H9 (cell line): ENCODE measurements around the gene PLD3. TPM values are rescaled to one million over a fixed set of nuclear protein-coding genes. Genes with fewer than 3 reads are reported as not detected.

Experiments
- DNase-seq: peaks from one replicate; pipeline ENCODE4 v3.0.0-alpha.2; 2017
- H2AFZ ChIP-seq: one replicate; pipeline ENCODE4 v1.6.1; 2013; ENCODE audit warnings: mild to moderate bottlenecking, low read length, control low read depth, moderate library complexity
- H2AK5ac ChIP-seq: 2 replicates; pipeline ENCODE4 v1.6.1; 2013; ENCODE audit warnings: low read length, control low read depth, mixed read lengths; ENCODE audit not compliant: insufficient read length
- H2BK120ac ChIP-seq: one replicate; pipeline ENCODE4 v1.6.1; 2013; ENCODE audit warnings: low read depth, mild to moderate bottlenecking, low read length, control low read depth, inconsistent platforms; ENCODE audit not compliant: poor library complexity, severe bottlenecking
- H2BK12ac ChIP-seq: 2 replicates; pipeline ENCODE4 v1.6.1; 2013; ENCODE audit warnings: low read length, control low read depth, mixed read lengths, low read depth; ENCODE audit not compliant: insufficient read length
- H2BK15ac ChIP-seq: 2 replicates; pipeline ENCODE4 v1.6.1; 2013; ENCODE audit warnings: low read depth, low read length, control low read depth
- H2BK20ac ChIP-seq: one replicate; pipeline ENCODE4 v1.6.1; 2013; ENCODE audit warnings: low read depth, mild to moderate bottlenecking, low read length, control low read depth, inconsistent platforms; ENCODE audit not compliant: poor library complexity, severe bottlenecking
- H2BK5ac ChIP-seq: 2 replicates; pipeline ENCODE4 v1.6.1; 2013; ENCODE audit warnings: low read length, control low read depth, mixed read lengths; ENCODE audit not compliant: insufficient read length
- H3K14ac ChIP-seq: 2 replicates; pipeline ENCODE4 v1.6.1; 2013; ENCODE audit warnings: low read length, control low read depth; ENCODE audit not compliant: insufficient read depth
- H3K18ac ChIP-seq: 2 replicates; pipeline ENCODE4 v1.6.1; 2013; ENCODE audit warnings: low read depth, mild to moderate bottlenecking, mixed read lengths, low read length, control low read depth; ENCODE audit not compliant: insufficient read length
- H3K23ac ChIP-seq: 2 replicates; pipeline ENCODE4 v1.6.1; 2013; ENCODE audit warnings: low read length, control low read depth, mixed read lengths, low read depth; ENCODE audit not compliant: insufficient read length
- H3K23me2 ChIP-seq: 2 replicates; pipeline ENCODE4 v1.6.1; 2013; ENCODE audit warnings: low read depth, mild to moderate bottlenecking, mixed read lengths, low read length, control low read depth; ENCODE audit not compliant: insufficient read length, poor library complexity, severe bottlenecking
- H3K27ac ChIP-seq: 2 replicates; pipeline ENCODE4 v1.5.1; 2013; ENCODE audit warnings: low read length, control low read depth, mixed read lengths, low read depth; ENCODE audit not compliant: insufficient read length
- H3K27me3 ChIP-seq: 2 replicates; pipeline ENCODE4 v1.6.1; 2013; ENCODE audit warnings: low read length, control low read depth, inconsistent platforms; ENCODE audit not compliant: insufficient read depth
- H3K4ac ChIP-seq: 2 replicates; pipeline ENCODE4 v1.6.1; 2013; ENCODE audit warnings: low read depth, mild to moderate bottlenecking, control low read depth, inconsistent platforms, low read length, moderate library complexity
- H3K4me1 ChIP-seq: 2 replicates; pipeline ENCODE4 v1.6.1; 2013; ENCODE audit warnings: low read length, control low read depth, inconsistent platforms; ENCODE audit not compliant: insufficient read depth
- H3K4me2 ChIP-seq: 2 replicates; pipeline ENCODE4 v1.6.1; 2013; ENCODE audit warnings: low read length, control low read depth, mixed read lengths; ENCODE audit not compliant: insufficient read length, insufficient read depth
- H3K56ac ChIP-seq: 2 replicates; pipeline ENCODE4 v1.6.1; 2013; ENCODE audit warnings: low read depth, mild to moderate bottlenecking, mixed read lengths, low read length, control low read depth; ENCODE audit not compliant: insufficient read length
- H3K79me1 ChIP-seq: 2 replicates; pipeline ENCODE4 v1.6.1; 2013; ENCODE audit warnings: low read depth, mild to moderate bottlenecking, moderate library complexity, low read length, control low read depth, inconsistent platforms; ENCODE audit not compliant: insufficient read depth, poor library complexity, severe bottlenecking
- H3K79me2 ChIP-seq: 2 replicates; pipeline ENCODE4 v1.6.1; 2013; ENCODE audit warnings: low read length, control low read depth, inconsistent platforms; ENCODE audit not compliant: insufficient read depth
- H3K9ac ChIP-seq: 2 replicates; pipeline ENCODE4 v1.6.1; 2013; ENCODE audit warnings: low read length, control low read depth, mixed read lengths; ENCODE audit not compliant: insufficient read length; ENCODE audit errors: extremely low read depth
- H3K9me3 ChIP-seq: one replicate; pipeline ENCODE4 v1.6.1; 2013; ENCODE audit warnings: low read depth, low read length, inconsistent platforms; ENCODE audit not compliant: control insufficient read depth
- H3T11ph ChIP-seq: one replicate; pipeline ENCODE4 v1.6.1; 2013; ENCODE audit warnings: mild to moderate bottlenecking, low read length, control low read depth, inconsistent platforms
- H4K20me1 ChIP-seq: one replicate; pipeline ENCODE4 v1.6.1; 2013; ENCODE audit not compliant: control insufficient read depth, insufficient read length, insufficient read depth
- H4K5ac ChIP-seq: 2 replicates; pipeline ENCODE4 v1.6.1; 2013; ENCODE audit warnings: low read depth, mild to moderate bottlenecking, mixed read lengths, low read length, control low read depth; ENCODE audit not compliant: insufficient read length
- H4K8ac ChIP-seq: replicated peaks from 2 replicates; pipeline ENCODE4 v1.6.1; 2013; ENCODE audit warnings: low read length, control low read depth, mixed read lengths, low read depth; ENCODE audit not compliant: insufficient read length
- H4K91ac ChIP-seq: 2 replicates; pipeline ENCODE4 v1.6.1; 2013; ENCODE audit warnings: low read depth, mild to moderate bottlenecking, moderate library complexity, mixed read lengths, low read length, control low read depth; ENCODE audit not compliant: insufficient read length
- H3K27ac Mint-ChIP-seq, 3 experiments: 2 replicates in 2 of 3; 3 replicates in 1 of 3; pipeline ENCODE4 v1.8.0; 2020 to 2021; ENCODE audit warnings: mixed read lengths in 3 of 3, mild to moderate bottlenecking in 1 of 3, moderate library complexity in 1 of 3
- H3K27me3 Mint-ChIP-seq: 2 replicates; pipeline ENCODE4 v1.8.0; 2021; ENCODE audit warnings: low read depth, mild to moderate bottlenecking, moderate library complexity, mixed read lengths
- H3K36me3 Mint-ChIP-seq, 3 experiments: 2 replicates in 2 of 3; 3 replicates in 1 of 3; pipeline ENCODE4 v1.8.0; 2020 to 2021; ENCODE audit warnings: low read depth in 3 of 3, mixed read lengths in 3 of 3; ENCODE audit not compliant: insufficient read depth in 1 of 3
- H3K4me1 Mint-ChIP-seq, 2 experiments: 2 replicates each; pipeline ENCODE4 v1.8.0; 2020; ENCODE audit warnings: mixed read lengths in 2 of 2
- H3K4me3 Mint-ChIP-seq, 2 experiments: 2 replicates in 1 of 2; 3 replicates in 1 of 2; pipeline ENCODE4 v1.8.0; 2020 to 2021; ENCODE audit warnings: mild to moderate bottlenecking in 2 of 2, mixed read lengths in 2 of 2, moderate library complexity in 1 of 2
- H3K9me3 Mint-ChIP-seq, 2 experiments: 2 replicates in 1 of 2; 3 replicates in 1 of 2; pipeline ENCODE4 v1.8.0; 2020; ENCODE audit warnings: mild to moderate bottlenecking in 2 of 2, mixed read lengths in 2 of 2, moderate library complexity in 1 of 2
- CTCF ChIP-seq: fragments of 200-600 bp; sonication (generic); conservative IDR thresholded peaks from 3 replicates; pipeline ENCODE4 v1.8.0; 2021; ENCODE audit warnings: antibody characterized with exemption, mild to moderate bottlenecking
- WGBS: extraction: QIAGEN DNeasy Blood & Tissue Kit; methylation state at CpG from one replicate; pipeline ENCODE4 v1.1.7; 2013; ENCODE audit warnings: missing lambda C conversion rate, low lambda C conversion rate, mixed read lengths; ENCODE audit not compliant: insufficient read length; ENCODE audit errors: extremely low coverage; 5-methylcytosine and 5-hydroxymethylcytosine counted together
- total RNA-seq: library from RNA; stranded (reverse); gene quantifications from 2 replicates; pipeline ENCODE4 v1.2.1, GENCODE V29; 2021

Gene PLD3
- total RNA-seq, 1 experiment from 2014 or later: 194 TPM

GRCh38 chr19:40300668-40301067, 47.8 kb upstream of the PLD3 start:
- H3K27ac ChIP-seq: no peak overlapping the region
- H3K79me1 ChIP-seq: no peaks in the 10 kb centered on the region
- no peak overlapping the region for H3K4ac ChIP-seq
- WGBS: no CpG with 5 or more reads among the region's 4 CpGs
- no peaks in the 10 kb centered on the region for H3K27me3 ChIP-seq
- H3K4me3 Mint-ChIP-seq: no peak overlapping the region
- H4K8ac ChIP-seq: no peak overlapping the region
- no peak overlapping the region for H3K9ac ChIP-seq
- H2BK120ac ChIP-seq: no peak overlapping the region
- H4K91ac ChIP-seq: no peak overlapping the region
- H2AFZ ChIP-seq: no peak overlapping the region
- no peak overlapping the region for H2AK5ac ChIP-seq
- no peak overlapping the region for H3K18ac ChIP-seq
- no peak overlapping the region for H3K23ac ChIP-seq
- no peaks in the 10 kb centered on the region for H4K20me1 ChIP-seq
- H3K4me1 Mint-ChIP-seq: peaks cover 9 to 13% of the 10 kb centered on the region in 2 experiments
- DNase-seq: no peak
- H4K5ac ChIP-seq: no peak overlapping the region
- H3K4me2 ChIP-seq: no peak overlapping the region
- no peak overlapping the region for H2BK15ac ChIP-seq
- no peak overlapping the region for H3K56ac ChIP-seq
- H3K27ac Mint-ChIP-seq: no peak overlapping the region
- H3T11ph ChIP-seq: no peak overlapping the region
- no peaks in the 10 kb centered on the region for H3K9me3 Mint-ChIP-seq
- H3K23me2 ChIP-seq: no peaks in the 10 kb centered on the region
- no peak overlapping the region for H2BK20ac ChIP-seq
- no peak overlapping the region for H2BK5ac ChIP-seq
- no peak for TF ChIP-seq CTCF
- H3K36me3 Mint-ChIP-seq: no peaks in the 10 kb centered on the region
- no peaks in the 10 kb centered on the region for H3K9me3 ChIP-seq
- no peak overlapping the region for H2BK12ac ChIP-seq
- H3K14ac ChIP-seq: no peak overlapping the region
- H3K79me2 ChIP-seq: no peaks in the 10 kb centered on the region
- no peaks in the 10 kb centered on the region for H3K4me1 ChIP-seq
- peaks cover 2% of the 10 kb centered on the region; the same call in 1 of the 2 replicates for H3K27me3 Mint-ChIP-seq
